A673 (cell line): ENCODE results near the gene ARID3B.

Experiments used
- EZH2 ChIP-seq: fragments of 200-600 bp; sonication (generic); IDR thresholded peaks from 2 replicates; pipeline ENCODE4 v1.6.1; 2017; ENCODE audit warnings: borderline replicate concordance, low read depth, mild to moderate bottlenecking, mixed read lengths, antibody characterized with exemption, low read length; ENCODE audit not compliant: poor library complexity, severe bottlenecking
- TF ChIP-seq, protein P1 (sequence below): fragments of 300-800, 200-600 bp; sonication (generic); conservative IDR thresholded peaks from 2 replicates; pipeline ENCODE4 v1.5.1; 2017; ENCODE audit warnings: low read depth, mild to moderate bottlenecking, antibody characterized with exemption, low read length, moderate library complexity, mixed read lengths

GRCh38 chr15:74616996-74617395 is 76.0 kb downstream of the ARID3B start:
- TF ChIP-seq, protein P1, sequence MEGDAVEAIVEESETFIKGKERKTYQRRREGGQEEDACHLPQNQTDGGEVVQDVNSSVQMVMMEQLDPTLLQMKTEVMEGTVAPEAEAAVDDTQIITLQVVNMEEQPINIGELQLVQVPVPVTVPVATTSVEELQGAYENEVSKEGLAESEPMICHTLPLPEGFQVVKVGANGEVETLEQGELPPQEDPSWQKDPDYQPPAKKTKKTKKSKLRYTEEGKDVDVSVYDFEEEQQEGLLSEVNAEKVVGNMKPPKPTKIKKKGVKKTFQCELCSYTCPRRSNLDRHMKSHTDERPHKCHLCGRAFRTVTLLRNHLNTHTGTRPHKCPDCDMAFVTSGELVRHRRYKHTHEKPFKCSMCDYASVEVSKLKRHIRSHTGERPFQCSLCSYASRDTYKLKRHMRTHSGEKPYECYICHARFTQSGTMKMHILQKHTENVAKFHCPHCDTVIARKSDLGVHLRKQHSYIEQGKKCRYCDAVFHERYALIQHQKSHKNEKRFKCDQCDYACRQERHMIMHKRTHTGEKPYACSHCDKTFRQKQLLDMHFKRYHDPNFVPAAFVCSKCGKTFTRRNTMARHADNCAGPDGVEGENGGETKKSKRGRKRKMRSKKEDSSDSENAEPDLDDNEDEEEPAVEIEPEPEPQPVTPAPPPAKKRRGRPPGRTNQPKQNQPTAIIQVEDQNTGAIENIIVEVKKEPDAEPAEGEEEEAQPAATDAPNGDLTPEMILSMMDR, result no peak
- no peak for TF ChIP-seq EZH2
